Stimulated activated effector memory CD8-positive, alpha-beta T cell treated with anti-CD3 and anti-CD28 coated beads, Interleukin-12 subunit alpha, Interleukin-12 subunit beta, amount 100 ng/mL, for 72 hours (primary cell): ENCODE data around the gene B3GALT5.

ENCODE experiments used
- ATAC-seq: fragments of 150-1000 bp; cut with Tn5 transposase; 2 replicates; pipeline ENCODE4 v1.10.0; 2021
- DNase-seq, 2 donors: peaks; one replicate each; pipeline ENCODE4 v3.0.0; 2021 to 2022; ENCODE audit warnings: low spot score in 2 of 2
- H3K27ac Mint-ChIP-seq: one replicate; pipeline ENCODE4 v1.8.0; 2022; ENCODE audit warnings: mild to moderate bottlenecking, mixed read lengths
- H3K36me3 Mint-ChIP-seq: one replicate; pipeline ENCODE4 v1.8.0; 2022; ENCODE audit warnings: mild to moderate bottlenecking, mixed read lengths
- H3K4me1 Mint-ChIP-seq: one replicate; pipeline ENCODE4 v1.8.0; 2022; ENCODE audit warnings: mixed read lengths
- H3K4me3 Mint-ChIP-seq: one replicate; pipeline ENCODE4 v1.8.0; 2022; ENCODE audit warnings: mild to moderate bottlenecking, mixed read lengths
- H3K9me3 Mint-ChIP-seq: one replicate; pipeline ENCODE4 v1.8.0; 2022; ENCODE audit warnings: mixed read lengths

B3GALT5 gene

DNA sequence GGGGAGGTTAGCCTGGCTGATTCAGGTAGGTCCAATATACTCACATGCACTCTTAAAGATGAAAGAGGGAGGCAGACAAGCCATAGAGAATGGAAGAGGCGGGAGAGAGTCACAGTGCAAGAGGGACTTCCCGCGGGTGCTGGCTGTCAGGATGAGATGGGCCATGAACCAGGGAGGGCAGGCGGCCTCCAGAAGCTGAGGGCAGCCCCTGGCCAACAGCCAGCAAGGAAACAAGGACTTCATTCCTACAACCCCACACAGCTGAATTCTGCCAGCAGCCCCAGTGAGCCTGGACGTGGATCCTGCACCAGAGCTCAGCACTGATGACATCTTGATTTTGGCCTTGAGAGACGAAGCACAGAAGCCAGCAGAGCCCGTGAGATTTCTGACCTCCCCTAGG, 15.1 kb upstream of the B3GALT5 start:
- H3K36me3 Mint-ChIP-seq = no peaks in the 10 kb centered on the region
- no peaks in the 10 kb centered on the region for H3K9me3 Mint-ChIP-seq
- H3K27ac Mint-ChIP-seq = no peak overlapping the region
- H3K4me1 Mint-ChIP-seq = no peaks in the 10 kb centered on the region
- H3K4me3 Mint-ChIP-seq = no peak overlapping the region
- ATAC-seq (no peak), DNase-seq (no peak)

DNA sequence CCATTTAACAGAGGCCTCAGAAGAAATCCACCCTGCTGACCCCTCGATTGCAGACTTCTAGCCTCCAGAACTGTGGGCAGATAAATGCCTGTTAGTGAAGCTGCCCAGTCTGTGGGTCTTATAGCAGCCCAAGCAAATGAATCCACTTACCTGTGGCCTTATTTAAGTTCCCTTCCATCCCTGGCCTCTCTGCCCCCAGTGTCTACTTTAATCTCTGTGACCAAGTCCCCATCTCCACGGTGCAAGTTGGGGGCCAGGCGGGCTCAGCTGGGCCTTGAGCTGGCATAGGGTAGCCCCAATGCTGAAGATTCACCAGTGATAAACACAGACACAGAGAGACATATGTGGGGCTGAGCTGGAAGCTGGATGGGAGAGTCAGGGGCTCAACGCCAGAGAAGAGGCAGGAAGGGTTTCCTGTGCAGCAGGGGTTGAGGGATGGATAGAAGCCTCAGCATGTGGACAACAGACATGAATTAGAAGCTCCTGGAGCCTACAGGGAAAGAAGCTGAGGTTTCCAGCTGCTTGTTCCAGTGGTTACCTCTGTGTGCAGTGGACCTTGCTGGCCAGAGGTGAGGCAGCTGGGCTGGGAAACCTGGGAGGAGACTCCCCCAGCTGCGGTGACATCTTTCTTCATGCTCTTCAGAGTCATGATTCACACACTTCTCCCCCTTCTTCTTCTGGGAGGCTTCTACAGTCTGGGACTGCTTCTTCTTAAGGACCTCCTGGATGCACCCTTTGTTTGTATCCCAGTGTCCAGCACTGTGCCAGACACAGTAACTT, 13.4 kb upstream of the B3GALT5 start:
- no peaks in the 10 kb centered on the region for H3K9me3 Mint-ChIP-seq
- no peak overlapping the region for H3K27ac Mint-ChIP-seq
- DNase-seq (no peak), ATAC-seq (no peak)
- H3K4me3 Mint-ChIP-seq = no peak overlapping the region
- H3K36me3 Mint-ChIP-seq = no peaks in the 10 kb centered on the region
- H3K4me1 Mint-ChIP-seq = no peaks in the 10 kb centered on the region

DNA sequence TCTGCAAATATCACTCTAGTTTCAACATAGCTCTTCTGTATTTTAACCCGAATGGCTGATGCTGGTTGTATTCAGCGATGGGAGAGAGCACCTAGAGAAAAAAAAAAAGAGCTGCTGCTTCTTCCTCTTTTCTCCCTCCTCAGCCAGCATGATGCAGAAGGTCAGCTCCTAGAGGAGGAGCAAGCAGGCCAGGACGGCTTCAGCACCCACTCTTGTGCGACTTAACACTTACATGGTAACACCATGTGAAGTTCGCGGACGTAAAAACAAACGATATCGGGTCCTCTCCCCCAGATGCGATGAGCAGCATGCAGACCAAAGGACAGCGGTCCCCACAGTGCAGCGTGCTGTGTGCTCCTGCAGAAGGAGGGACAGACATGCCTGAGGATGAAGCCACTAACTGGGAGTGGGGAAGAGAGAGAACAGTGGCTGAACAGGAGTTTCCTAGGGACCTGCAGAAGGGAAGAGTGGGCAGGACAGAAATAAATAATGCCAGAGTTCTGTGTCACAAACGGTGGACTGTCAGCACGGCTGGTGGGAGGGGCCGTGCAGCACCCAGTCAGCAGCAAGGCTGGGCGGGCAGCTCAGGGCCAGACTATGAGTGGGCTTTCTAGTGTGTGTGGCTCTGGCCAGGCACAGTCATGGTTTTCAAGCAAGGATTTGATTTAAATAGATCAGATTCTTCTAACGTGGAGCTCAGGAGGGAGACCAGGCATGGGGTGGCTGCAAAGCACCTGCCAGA, 11.4 kb upstream of the B3GALT5 start:
- peak; percentile 20 for ATAC-seq
- Mint-ChIP-seq H3K4me3 (no peak overlapping the region), H3K4me1 (no peaks in the 10 kb centered on the region), H3K27ac (no peak overlapping the region), H3K36me3 (no peaks in the 10 kb centered on the region), H3K9me3 (no peaks in the 10 kb centered on the region)
- DNase-seq = no peak

DNA sequence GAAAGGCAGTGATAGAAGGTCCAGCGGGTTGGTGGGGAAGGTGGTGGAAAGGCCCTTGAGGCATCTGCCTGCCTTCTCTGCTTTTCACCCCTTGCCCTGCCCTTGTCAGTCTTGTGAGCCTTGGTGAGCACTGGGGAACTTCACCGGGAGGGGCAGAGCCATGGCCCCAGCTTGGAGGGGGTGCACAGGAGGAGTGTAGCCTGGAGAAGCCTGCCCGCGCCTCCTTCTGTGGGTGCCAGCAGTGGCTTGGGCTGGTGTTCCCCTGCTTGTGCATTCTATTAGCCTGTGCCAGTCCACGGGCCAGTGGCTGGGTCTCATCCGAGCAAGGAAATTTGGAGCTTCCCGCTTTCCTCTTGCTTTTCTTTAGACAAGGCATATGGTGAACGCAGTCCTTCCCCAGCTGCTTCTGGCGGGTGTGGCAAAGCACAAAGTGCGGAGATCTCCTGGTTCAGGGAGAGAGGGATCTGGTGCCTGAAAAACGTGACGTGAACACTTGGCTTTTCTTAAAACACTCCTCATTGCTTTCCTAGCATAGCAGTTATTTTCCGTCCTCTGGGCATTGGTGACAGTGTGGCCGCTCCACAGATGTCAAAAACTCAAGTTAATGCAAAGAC, 10.6 kb upstream of the B3GALT5 start:
- ATAC-seq (peak; percentile 39), DNase-seq (no peak)
- no peaks in the 10 kb centered on the region for H3K9me3 Mint-ChIP-seq
- H3K36me3 Mint-ChIP-seq = no peaks in the 10 kb centered on the region
- no peaks in the 10 kb centered on the region for H3K4me1 Mint-ChIP-seq
- H3K27ac Mint-ChIP-seq = no peak overlapping the region
- no peak overlapping the region for H3K4me3 Mint-ChIP-seq

DNA sequence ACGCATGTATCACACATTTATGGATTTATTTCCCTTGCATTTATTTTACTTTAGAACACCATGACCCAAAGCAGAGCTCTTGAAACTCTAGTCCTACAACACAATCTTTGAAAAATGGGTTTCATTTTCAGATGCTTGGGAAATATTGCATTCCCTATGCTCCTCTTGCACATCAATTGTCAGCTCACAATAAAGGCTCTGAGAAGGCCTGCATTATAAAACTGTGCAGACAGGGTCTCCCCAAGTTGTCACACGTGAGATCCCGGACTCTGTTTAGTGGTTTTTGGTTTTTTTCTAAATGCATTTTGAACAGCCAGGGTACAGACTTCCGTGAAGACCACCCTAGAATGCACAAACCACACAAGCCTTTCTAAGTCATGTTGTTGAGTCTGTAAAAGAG, 9.9 kb upstream of the B3GALT5 start:
- Mint-ChIP-seq H3K9me3 (no peaks in the 10 kb centered on the region), H3K36me3 (no peaks in the 10 kb centered on the region), H3K4me3 (no peak overlapping the region), H3K4me1 (no peaks in the 10 kb centered on the region), H3K27ac (no peak overlapping the region)
- DNase-seq (no peak), ATAC-seq (no peak)

DNA sequence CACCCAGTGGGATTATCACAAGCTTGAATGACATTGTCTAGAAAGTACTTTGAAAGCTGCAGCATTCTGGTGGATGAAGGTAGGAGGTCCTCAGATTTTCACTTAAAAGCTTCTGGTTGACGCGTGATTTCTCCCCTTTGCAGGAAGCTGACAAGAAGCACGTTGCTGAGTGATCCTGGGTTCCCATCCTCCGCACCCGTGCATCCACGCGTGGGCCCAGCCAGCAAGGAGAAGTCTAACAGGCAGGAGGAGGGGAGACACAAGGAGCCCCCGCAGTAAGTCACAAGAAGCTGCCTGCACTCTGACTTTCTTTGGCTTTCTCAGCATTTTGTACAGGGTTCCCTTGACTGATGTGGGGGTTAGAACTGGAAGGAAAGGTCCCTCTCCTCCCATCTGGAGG, 7.8 kb upstream of the B3GALT5 start:
- Mint-ChIP-seq H3K36me3 (no peaks in the 10 kb centered on the region), H3K4me1 (no peaks in the 10 kb centered on the region), H3K27ac (no peak overlapping the region), H3K4me3 (no peak overlapping the region), H3K9me3 (no peaks in the 10 kb centered on the region)
- DNase-seq (no peak), ATAC-seq (no peak)

DNA sequence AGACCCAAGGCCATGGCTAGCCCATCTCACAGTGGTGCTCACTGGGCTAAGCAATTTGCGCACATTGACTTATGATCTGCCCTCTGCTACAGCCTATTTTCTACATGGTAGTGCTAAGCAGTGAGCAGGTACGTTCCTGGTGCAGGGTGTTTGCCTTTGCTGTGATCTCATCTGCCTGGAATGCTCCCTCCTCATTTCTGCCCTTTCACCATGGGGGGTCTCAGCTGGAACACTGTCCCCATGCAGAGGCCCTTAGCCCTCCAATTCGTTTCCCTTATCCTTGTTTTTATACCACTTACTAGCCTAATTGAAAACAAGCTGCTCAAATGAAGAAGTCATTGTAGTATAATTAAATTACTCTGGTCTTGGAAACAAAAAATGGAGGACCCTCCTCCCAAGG, 2.0 kb upstream of the B3GALT5 start:
- Mint-ChIP-seq H3K4me1 (no peaks in the 10 kb centered on the region), H3K27ac (no peak overlapping the region), H3K4me3 (no peak overlapping the region), H3K9me3 (no peaks in the 10 kb centered on the region), H3K36me3 (no peaks in the 10 kb centered on the region)
- DNase-seq (no peak), ATAC-seq (no peak)

DNA sequence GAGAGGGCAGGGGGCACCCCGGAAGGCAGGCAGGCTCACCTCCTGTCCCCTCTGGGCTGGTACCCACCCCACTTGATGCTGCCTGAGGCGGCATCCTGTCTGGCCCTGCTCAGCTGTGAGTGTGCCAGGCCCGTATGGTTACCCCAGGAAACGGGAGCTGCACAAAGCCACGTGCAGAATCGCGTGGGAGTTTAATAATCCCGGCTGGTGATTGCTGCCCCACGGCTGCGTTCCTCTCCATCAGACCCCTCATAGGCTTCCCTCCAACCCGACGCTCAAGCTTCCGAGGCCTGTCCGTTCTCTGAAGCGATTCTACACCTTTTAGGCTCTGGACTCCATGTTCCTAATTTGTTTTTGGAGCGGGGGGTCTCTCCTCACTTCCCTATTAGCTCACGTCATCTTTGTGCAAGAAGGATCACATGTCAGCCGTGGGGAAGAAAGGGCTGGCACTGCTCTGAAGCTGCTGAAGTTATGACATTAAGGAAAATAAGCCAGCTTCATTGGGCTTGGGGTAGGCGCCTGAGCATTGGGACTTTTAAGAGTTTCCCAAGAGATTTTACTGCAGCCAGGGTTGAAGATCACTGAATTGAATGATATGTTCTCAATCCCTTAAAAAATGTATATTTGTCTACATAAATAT, 1.1 kb upstream of the B3GALT5 start:
- ATAC-seq = no peak
- Mint-ChIP-seq H3K4me3 (no peak overlapping the region), H3K27ac (no peak overlapping the region), H3K4me1 (no peaks in the 10 kb centered on the region), H3K36me3 (no peaks in the 10 kb centered on the region), H3K9me3 (no peaks in the 10 kb centered on the region)
- no peak for DNase-seq

DNA sequence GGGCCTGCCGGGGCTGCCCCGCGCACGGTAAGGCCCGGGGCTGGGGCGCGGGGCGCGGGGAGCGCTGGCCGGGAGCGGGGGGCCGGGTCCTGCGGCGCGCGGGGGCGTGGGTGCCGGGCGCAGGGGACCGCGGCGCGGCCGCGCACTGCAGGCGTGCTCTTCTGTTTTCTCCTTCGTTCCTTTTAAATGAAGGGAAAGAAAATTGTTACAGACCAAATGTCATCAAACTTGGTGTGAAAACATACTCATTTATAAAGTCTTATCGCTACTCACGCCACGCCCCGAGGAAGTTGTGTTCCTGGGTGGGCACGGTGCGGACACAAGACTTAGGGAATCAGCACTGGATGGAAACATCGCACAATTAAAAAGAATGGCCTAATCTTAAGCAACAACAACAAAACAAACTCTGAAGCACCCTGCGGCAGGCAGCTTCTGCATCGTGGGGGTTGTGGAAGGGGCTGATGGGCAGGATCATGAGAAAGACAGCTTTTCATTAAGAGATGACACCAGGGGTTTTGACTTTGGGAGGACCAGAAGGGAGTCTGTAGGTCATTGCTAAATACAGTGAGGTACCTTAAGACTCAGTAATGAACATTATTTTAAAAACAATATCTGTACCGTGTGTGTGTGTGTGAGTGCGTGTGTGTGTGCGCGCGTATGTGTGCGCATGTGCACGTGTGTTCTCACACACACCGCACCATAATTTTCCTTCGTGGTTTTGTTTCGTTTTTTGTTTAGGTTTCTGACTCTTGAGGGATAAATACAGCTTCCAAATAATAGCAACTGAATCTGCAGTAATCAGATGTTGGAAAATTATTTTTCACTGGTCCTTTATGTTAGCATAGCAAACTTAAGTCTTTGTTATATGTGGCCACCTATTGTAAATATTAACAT, 548 bp downstream of the B3GALT5 start:
- ATAC-seq = peak; percentile 36
- H3K4me1 Mint-ChIP-seq = no peaks in the 10 kb centered on the region
- no peaks in the 10 kb centered on the region for H3K36me3 Mint-ChIP-seq
- H3K27ac Mint-ChIP-seq = no peak overlapping the region
- peak overlapping the region; percentile 24 for H3K4me3 Mint-ChIP-seq
- no peak for DNase-seq
- H3K9me3 Mint-ChIP-seq = no peaks in the 10 kb centered on the region

DNA sequence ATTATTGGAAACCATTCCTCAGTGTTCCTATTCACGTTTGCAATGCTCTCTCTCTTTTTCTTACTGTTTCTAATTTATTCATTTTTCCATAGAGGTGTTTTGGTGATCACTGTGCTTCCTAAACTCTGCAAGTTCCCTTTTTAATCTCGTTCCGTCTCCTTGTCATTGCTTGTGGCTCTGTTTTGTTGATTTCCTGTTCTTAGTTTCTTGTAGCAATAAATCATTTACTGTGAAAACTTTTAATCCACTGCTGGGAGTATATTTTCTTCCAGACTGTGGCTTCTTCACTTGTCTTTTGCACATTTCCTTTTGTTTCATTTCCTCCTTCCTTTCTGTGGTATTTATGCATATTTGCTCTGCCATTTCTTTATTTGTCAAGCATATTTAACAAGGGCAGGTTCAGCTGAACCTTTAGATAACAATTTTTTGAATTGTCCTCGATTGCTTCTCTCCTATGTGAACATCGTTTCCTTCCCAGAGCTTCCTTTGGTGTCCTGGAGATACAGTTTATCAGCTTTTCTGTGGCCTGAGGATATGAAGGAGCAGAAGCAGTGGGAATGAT, 3.6 kb downstream of the B3GALT5 start:
- DNase-seq (no peak), ATAC-seq (no peak)
- Mint-ChIP-seq H3K9me3 (no peaks in the 10 kb centered on the region), H3K36me3 (no peaks in the 10 kb centered on the region), H3K4me1 (no peaks in the 10 kb centered on the region), H3K4me3 (no peak overlapping the region), H3K27ac (no peak overlapping the region)

DNA sequence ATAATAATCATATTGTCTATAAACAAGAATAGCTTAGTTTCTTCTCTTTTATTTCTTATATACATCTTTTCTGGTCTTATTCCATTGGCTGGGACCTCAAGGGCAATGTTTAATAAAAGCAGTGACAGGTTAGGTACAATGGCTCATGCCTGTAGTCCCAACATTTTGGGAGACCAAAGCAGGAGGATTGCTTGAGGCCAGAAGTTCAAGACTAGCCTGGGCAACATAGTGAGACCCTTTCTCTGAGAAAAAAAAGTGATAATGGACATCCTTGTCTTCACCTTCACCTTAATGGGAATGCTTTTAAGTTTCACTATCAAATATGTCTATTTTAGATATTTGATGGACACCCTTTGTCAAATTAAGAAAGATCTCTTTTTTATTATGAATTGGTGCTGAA, 8.1 kb downstream of the B3GALT5 start:
- H3K4me1 Mint-ChIP-seq = no peaks in the 10 kb centered on the region
- no peak overlapping the region for H3K4me3 Mint-ChIP-seq
- peaks cover 12% of the 10 kb centered on the region for H3K9me3 Mint-ChIP-seq
- no peak overlapping the region for H3K27ac Mint-ChIP-seq
- no peaks in the 10 kb centered on the region for H3K36me3 Mint-ChIP-seq
- DNase-seq = no peak
- ATAC-seq = no peak

DNA sequence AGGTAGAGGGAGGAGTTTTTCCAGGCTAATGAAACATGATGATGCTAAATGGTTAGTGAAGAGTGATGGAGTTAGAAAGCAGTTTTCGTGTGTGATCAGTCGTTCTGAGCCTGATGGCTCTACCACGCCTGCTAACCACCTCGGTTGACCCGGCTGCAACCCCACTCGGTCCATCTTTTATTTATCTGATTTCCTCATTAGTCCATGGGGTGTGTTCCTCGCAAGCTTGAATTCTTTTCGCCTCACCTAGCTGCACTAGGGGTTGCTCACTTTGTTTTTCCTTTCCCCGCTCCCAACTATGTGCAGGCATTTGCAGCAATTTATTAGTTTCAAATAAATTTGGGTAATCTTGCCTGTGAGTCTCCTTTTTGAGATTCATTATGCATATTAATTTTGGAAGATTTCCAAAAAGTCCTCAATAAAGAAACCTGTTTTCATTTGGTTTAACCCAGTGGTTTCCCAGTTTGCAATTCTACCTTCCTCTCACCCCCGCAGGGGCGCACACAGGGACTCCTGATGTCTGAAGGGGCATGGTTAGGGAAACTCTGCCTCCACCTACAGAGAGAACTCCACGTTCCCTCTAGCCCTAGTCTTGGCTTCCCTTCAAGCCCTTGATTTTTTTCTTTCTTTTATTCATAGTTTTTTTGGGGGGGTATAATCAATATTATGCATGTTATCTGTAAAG, 12.6 kb downstream of the B3GALT5 start:
- ATAC-seq = no peak
- Mint-ChIP-seq H3K9me3 (peaks cover 12% of the 10 kb centered on the region), H3K4me3 (no peak overlapping the region), H3K36me3 (no peaks in the 10 kb centered on the region), H3K27ac (no peak overlapping the region), H3K4me1 (no peaks in the 10 kb centered on the region)
- DNase-seq = no peak

DNA sequence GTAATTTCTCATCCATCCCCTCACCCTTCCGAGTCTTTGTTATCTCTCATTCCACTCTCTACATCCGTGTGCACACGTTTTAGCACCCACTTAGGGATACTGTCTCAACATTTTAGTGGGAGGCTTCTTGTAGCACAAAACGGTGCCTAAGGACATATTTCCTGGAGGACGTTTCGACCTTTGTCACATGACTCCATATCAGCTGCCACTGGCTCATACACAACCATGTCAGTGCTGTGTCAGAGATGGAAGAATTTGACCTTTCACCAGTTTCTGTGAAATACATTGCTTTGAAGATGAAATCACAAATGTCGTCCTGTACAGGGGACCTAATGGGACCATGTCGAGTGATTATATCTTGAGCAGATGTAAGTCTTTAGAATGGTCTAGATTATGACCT, 15.6 kb downstream of the B3GALT5 start:
- no peak overlapping the region for H3K4me3 Mint-ChIP-seq
- H3K36me3 Mint-ChIP-seq = no peaks in the 10 kb centered on the region
- DNase-seq (no peak), ATAC-seq (no peak)
- no peaks in the 10 kb centered on the region for H3K4me1 Mint-ChIP-seq
- peaks cover 9% of the 10 kb centered on the region for H3K9me3 Mint-ChIP-seq
- no peak overlapping the region for H3K27ac Mint-ChIP-seq

DNA sequence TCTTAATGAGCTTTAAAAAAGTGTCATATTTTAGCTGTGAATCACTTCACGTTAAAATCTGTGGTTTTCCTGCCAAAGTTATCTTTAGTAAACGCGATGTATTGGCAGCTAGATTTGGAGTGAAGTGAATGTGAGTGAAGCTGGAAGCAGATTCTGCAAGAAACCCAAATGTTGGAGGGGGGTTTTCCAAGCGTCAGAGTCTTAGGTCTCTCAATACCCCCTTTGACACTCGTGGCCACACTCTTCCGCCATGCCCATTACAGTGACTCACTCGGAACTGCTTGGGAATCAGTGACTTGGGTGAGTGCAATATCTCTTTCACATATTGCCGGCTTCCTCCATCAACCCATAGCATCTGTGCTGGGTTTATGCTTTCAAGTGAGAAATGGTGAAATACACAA, 17.5 kb downstream of the B3GALT5 start:
- ATAC-seq (no peak), DNase-seq (no peak)
- H3K4me3 Mint-ChIP-seq = no peak overlapping the region
- H3K9me3 Mint-ChIP-seq = no peaks in the 10 kb centered on the region
- H3K36me3 Mint-ChIP-seq = no peaks in the 10 kb centered on the region
- H3K4me1 Mint-ChIP-seq = no peaks in the 10 kb centered on the region
- no peak overlapping the region for H3K27ac Mint-ChIP-seq
